Measurements from ENCODE around the gene COPS4.

The COPS4 gene

DNA sequence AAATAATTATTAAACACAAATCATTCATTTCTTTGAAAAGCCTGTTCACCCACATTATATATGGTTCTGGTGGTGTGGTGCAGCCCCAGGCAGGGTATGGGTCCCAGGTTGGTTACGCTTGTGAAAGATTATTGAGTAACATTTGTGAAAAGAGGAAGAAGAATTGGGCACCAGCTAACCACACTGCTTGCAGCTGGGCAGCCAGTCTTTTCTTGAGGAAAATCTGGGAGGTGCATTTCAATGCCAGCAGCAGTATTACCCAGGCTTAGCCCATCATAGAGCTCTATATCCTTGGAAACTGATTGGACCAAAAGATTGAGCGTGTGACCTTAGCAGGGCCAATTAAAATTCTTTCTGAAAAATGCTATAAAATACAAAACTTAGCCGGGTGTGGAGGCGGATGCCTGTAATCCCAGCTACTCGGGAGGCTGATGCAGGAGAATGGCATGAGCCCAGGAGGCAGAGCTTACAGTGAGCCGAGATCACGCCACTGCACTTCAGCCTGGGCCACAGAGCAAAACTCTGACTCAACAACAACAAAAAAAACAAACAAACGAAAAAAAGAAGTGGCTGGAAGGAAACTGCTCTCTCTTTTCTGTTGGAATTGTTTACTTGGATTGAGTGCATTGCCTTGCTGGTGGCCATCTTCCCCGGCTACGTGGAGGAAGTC lies 89.3 kb downstream of the COPS4 start:
- DNase-seq (ENCODE audit: low spot score in 2 of 2), result no peak
- Mint-ChIP-seq H3K4me3 (no peak overlapping the region), H3K27ac (ENCODE audit: low read depth) (no peak overlapping the region)

More for the DNA sequence above, 89.3 kb downstream of the COPS4 start:
- Mint-ChIP-seq H3K36me3 (ENCODE audit: insufficient read depth) (peaks cover 6% of the 10 kb centered on the region), H3K27me3 (no peaks in the 10 kb centered on the region), H3K4me1 (peaks cover 16% of the 10 kb centered on the region), H3K9me3 (no peaks in the 10 kb centered on the region)
- no peak for ATAC-seq (replicated peaks; ENCODE audit: extremely low read depth, poor library complexity, severe bottlenecking)
